HCT116 (cell line): Measurements from ENCODE around the gene URAD. TPM values are rescaled to one million over a fixed set of nuclear protein-coding genes. Genes with fewer than 3 reads are reported as not detected.

ENCODE experiments used
- ATAC-seq: fragments of 200-7000 bp; cut with Tn5 transposase; 2 replicates; pipeline ENCODE4 v1.9.1; 2020; ENCODE audit warnings: mild to moderate bottlenecking, moderate library complexity
- BruUV-seq: library from RNA; stranded (reverse); fragments of 400-500 nt; replicated peaks from 2 replicates; lab custom pipeline; 2021; lab: Mats Ljungman, UMichigan
- CTCF ChIA-PET: fragments of 300-600 bp; sonication (Branson Sonifier 250); formaldehyde crosslinking; loops from one replicate; lab custom pipeline; 2021; ENCODE audit warnings: antibody characterized with exemption; lab: Charles Lee
- POLR2A ChIA-PET: fragments of 300-600, 350-600 bp; sonication (Branson Sonifier 250); formaldehyde crosslinking; loops from one replicate; lab custom pipeline; 2021; ENCODE audit warnings: antibody characterized with exemption; lab: Charles Lee
- RAD21 ChIA-PET, 2 experiments: fragments of 300-600 bp; sonication (Branson Sonifier 250); formaldehyde crosslinking; loops; one replicate each; lab custom pipeline; 2023; ENCODE audit warnings: low total read pairs in 2 of 2; ENCODE audit not compliant: uncharacterized antibody in 2 of 2, unreplicated experiment in 2 of 2, low non-redundant PET in 1 of 2; lab: Charles Lee
- DNase-seq: peaks from one replicate; pipeline ENCODE4 v3.0.0-alpha.2; 2010; ENCODE audit warnings: low read depth, low spot score
- H2AFZ ChIP-seq: fragments of 200-600 bp; shearing (Covaris generic), sonication (generic); 2 replicates; pipeline ENCODE4 v1.6.1; 2017; ENCODE audit warnings: low read depth, mixed run types, mixed read lengths, antibody characterized with exemption, low read length; ENCODE audit not compliant: poor library complexity, severe bottlenecking
- H3K27ac ChIP-seq: 2 replicates; pipeline ENCODE4 v1.5.1; 2012; ENCODE audit warnings: low read depth, low read length
- H3K27me3 ChIP-seq: fragments of 200-600 bp; sonication (generic); 2 replicates; pipeline ENCODE4 v1.6.1; 2016; ENCODE audit warnings: mixed run types, low read length, mixed read lengths; ENCODE audit not compliant: insufficient read depth
- H3K36me3 ChIP-seq, 2 experiments: fragments of 200-500 bp in 1 of 2; fragments of 200-600 bp in 1 of 2; sonication (Bioruptor generic) in 1 of 2; sonication (generic) in 1 of 2; 2 replicates each; pipeline versions ENCODE4 v1.5.1 to v1.6.1; 2014 to 2016; ENCODE audit warnings: low read length in 2 of 2, inconsistent platforms in 1 of 2, mixed read lengths in 1 of 2, mixed run types in 1 of 2; ENCODE audit not compliant: insufficient read depth in 2 of 2, control insufficient read depth in 1 of 2
- H3K4me1 ChIP-seq, 2 experiments: fragments of 200-600 bp in 1 of 2; sonication (generic) in 1 of 2; 2 replicates each; pipeline versions ENCODE4 v1.5.1 to v1.6.1; 2012 to 2017; ENCODE audit warnings: low read length in 2 of 2, inconsistent platforms in 1 of 2, mild to moderate bottlenecking in 1 of 2, mixed read lengths in 1 of 2, mixed run types in 1 of 2, moderate library complexity in 1 of 2; ENCODE audit not compliant: insufficient read depth in 2 of 2, control insufficient read depth in 1 of 2
- H3K4me2 ChIP-seq: fragments of 200-600 bp; sonication (generic); 2 replicates; pipeline ENCODE4 v1.6.1; 2017; ENCODE audit warnings: mixed run types, low read length, mixed read lengths
- H3K4me3 ChIP-seq, 2 experiments: fragments of 200-600 bp in 1 of 2; sonication (generic) in 1 of 2; replicated peaks in 1 of 2; 2 replicates each; pipeline ENCODE4 v1.5.1; 2011 to 2016; ENCODE audit warnings: low read length in 2 of 2, control low read depth in 1 of 2, low read depth in 1 of 2, mild to moderate bottlenecking in 1 of 2, mixed read lengths in 1 of 2, mixed run types in 1 of 2
- H3K79me2 ChIP-seq: fragments of 200-600 bp; sonication (generic); 2 replicates; pipeline ENCODE4 v1.6.1; 2017; ENCODE audit warnings: mild to moderate bottlenecking, mixed run types, low read length, moderate library complexity, mixed read lengths; ENCODE audit not compliant: insufficient read depth
- H3K9ac ChIP-seq: fragments of 200-600 bp; sonication (generic); 2 replicates; pipeline ENCODE4 v1.6.1; 2016; ENCODE audit warnings: low read length, mixed read lengths
- H3K9me2 ChIP-seq: fragments of 200-600 bp; sonication (generic), shearing (Covaris generic); 2 replicates; pipeline ENCODE4 v1.6.1; 2017; ENCODE audit warnings: mixed run types, mild to moderate bottlenecking, moderate library complexity; ENCODE audit not compliant: insufficient read depth
- H3K9me3 ChIP-seq, 2 experiments: fragments of 200-500 bp in 1 of 2; fragments of 200-600 bp in 1 of 2; sonication (Bioruptor generic) in 1 of 2; sonication (generic) in 1 of 2; 2 replicates each; pipeline ENCODE4 v1.6.1; 2014 to 2017; ENCODE audit warnings: low read length in 2 of 2, mixed read lengths in 2 of 2, inconsistent platforms in 1 of 2, low read depth in 1 of 2, mild to moderate bottlenecking in 1 of 2, mixed run types in 1 of 2, moderate library complexity in 1 of 2; ENCODE audit not compliant: control insufficient read depth in 1 of 2, insufficient read depth in 1 of 2
- H4K20me1 ChIP-seq: fragments of 200-600 bp; sonication (generic), shearing (Covaris generic); 2 replicates; pipeline ENCODE4 v1.6.1; 2017; ENCODE audit warnings: mixed run types, mild to moderate bottlenecking, moderate library complexity; ENCODE audit not compliant: insufficient read depth
- CEBPB ChIP-seq: IDR thresholded peaks from 2 replicates; pipeline ENCODE4 v1.6.1; 2012; ENCODE audit warnings: low read depth
- ELF1 ChIP-seq: IDR thresholded peaks from 2 replicates; pipeline ENCODE4 v1.6.1; 2012; ENCODE audit warnings: low read depth, borderline replicate concordance
- EZH2 ChIP-seq: fragments of 200-600 bp; sonication (generic); IDR thresholded peaks from 2 replicates; pipeline ENCODE4 v1.6.1; 2017; ENCODE audit warnings: antibody characterized with exemption, mixed run types
- EZH2phosphoT487 ChIP-seq: fragments of 200-600 bp; IDR thresholded peaks from 2 replicates; pipeline ENCODE4 v1.6.1; 2018; ENCODE audit warnings: antibody characterized with exemption, borderline replicate concordance
- POLR2AphosphoS5 ChIP-seq: IDR thresholded peaks from 2 replicates; pipeline ENCODE4 v1.6.1; 2011; ENCODE audit warnings: mild to moderate bottlenecking, low read depth, low read length, moderate library complexity
- SP1 ChIP-seq: IDR thresholded peaks from 2 replicates; pipeline ENCODE4 v1.6.1; 2012; ENCODE audit warnings: low read depth
- ZNF274 ChIP-seq: fragments of 200-500 bp; sonication (Bioruptor generic); IDR thresholded peaks from 2 replicates; pipeline ENCODE4 v1.6.1; 2014; ENCODE audit warnings: mild to moderate bottlenecking, low read depth, low read length, inconsistent platforms
- intact Hi-C: fragments of 100-400 bp; cut with micrococcal nuclease; formaldehyde crosslinking; loops from 2 replicates; pipeline ENCODE4 v1.10.0; 2022
- total RNA-seq: library from RNA; stranded (reverse); gene quantifications from one replicate; pipeline ENCODE4 v1.2.1, GENCODE V29; 2021; ENCODE audit not compliant: unreplicated experiment
- TF ChIP-seq, protein P1 (sequence below): IDR thresholded peaks from 2 replicates; pipeline ENCODE4 v1.6.1; 2011; ENCODE audit warnings: mild to moderate bottlenecking, low read length, moderate library complexity; ENCODE audit not compliant: insufficient replicate concordance; ENCODE audit errors: extremely low read depth
- TF ChIP-seq, protein P2 (sequence below): IDR thresholded peaks from 2 replicates; pipeline ENCODE4 v1.6.1; 2012; ENCODE audit warnings: low read depth

The URAD gene
- total RNA-seq, 1 experiment from 2014 or later: not detected

DNA sequence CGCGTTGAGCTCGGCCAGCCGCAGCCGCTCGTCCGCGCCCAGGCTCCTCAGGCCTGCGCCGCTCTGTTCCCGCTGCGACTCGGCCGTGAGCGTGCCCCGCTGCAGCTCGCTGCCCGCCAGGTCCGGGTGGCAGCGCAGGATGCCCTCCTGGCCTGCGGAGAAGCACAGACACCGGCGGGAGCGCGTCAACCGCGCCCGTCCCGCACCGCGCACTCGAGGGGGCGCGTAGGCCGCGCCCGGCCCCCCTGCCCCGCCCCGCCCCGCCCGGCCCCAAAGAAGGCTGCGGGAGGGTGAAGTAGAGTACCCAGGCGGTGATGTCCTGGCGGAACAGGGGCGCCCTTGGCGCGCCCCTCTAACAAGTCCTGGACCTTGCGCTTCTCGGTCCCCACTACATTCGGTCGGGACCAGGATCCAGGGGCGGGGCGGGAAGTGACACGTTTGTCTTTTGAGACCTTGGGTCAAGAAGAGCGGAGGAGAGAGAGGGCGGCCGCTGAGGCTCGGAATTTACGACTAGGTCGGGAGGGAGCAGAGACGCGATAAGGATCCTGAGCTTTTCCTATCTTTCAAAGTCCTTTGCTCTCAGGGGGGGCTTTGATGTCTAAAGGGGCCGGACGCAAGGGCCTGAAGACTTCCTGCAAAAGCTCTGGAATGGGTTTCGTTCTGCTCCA lies 10.1 kb downstream of the URAD start:
- no peak for DNase-seq
- no peak for TF ChIP-seq POLR2AphosphoS5
- TF ChIP-seq ELF1: no peak
- no peak for TF ChIP-seq CEBPB
- TF ChIP-seq SP1: no peak
- no peak for TF ChIP-seq ZNF274
- TF ChIP-seq, protein P1, sequence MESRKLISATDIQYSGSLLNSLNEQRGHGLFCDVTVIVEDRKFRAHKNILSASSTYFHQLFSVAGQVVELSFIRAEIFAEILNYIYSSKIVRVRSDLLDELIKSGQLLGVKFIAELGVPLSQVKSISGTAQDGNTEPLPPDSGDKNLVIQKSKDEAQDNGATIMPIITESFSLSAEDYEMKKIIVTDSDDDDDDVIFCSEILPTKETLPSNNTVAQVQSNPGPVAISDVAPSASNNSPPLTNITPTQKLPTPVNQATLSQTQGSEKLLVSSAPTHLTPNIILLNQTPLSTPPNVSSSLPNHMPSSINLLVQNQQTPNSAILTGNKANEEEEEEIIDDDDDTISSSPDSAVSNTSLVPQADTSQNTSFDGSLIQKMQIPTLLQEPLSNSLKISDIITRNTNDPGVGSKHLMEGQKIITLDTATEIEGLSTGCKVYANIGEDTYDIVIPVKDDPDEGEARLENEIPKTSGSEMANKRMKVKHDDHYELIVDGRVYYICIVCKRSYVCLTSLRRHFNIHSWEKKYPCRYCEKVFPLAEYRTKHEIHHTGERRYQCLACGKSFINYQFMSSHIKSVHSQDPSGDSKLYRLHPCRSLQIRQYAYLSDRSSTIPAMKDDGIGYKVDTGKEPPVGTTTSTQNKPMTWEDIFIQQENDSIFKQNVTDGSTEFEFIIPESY: no peak
- no peak for TF ChIP-seq EZH2phosphoT487
- TF ChIP-seq EZH2: no peak
- TF ChIP-seq, protein P2, sequence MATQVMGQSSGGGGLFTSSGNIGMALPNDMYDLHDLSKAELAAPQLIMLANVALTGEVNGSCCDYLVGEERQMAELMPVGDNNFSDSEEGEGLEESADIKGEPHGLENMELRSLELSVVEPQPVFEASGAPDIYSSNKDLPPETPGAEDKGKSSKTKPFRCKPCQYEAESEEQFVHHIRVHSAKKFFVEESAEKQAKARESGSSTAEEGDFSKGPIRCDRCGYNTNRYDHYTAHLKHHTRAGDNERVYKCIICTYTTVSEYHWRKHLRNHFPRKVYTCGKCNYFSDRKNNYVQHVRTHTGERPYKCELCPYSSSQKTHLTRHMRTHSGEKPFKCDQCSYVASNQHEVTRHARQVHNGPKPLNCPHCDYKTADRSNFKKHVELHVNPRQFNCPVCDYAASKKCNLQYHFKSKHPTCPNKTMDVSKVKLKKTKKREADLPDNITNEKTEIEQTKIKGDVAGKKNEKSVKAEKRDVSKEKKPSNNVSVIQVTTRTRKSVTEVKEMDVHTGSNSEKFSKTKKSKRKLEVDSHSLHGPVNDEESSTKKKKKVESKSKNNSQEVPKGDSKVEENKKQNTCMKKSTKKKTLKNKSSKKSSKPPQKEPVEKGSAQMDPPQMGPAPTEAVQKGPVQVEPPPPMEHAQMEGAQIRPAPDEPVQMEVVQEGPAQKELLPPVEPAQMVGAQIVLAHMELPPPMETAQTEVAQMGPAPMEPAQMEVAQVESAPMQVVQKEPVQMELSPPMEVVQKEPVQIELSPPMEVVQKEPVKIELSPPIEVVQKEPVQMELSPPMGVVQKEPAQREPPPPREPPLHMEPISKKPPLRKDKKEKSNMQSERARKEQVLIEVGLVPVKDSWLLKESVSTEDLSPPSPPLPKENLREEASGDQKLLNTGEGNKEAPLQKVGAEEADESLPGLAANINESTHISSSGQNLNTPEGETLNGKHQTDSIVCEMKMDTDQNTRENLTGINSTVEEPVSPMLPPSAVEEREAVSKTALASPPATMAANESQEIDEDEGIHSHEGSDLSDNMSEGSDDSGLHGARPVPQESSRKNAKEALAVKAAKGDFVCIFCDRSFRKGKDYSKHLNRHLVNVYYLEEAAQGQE: no peak
- no peaks in the 10 kb centered on the region for H3K9me2 ChIP-seq
- H3K27me3 ChIP-seq: no peaks in the 10 kb centered on the region
- H3K36me3 ChIP-seq: no peaks in the 10 kb centered on the region
- no peaks in the 10 kb centered on the region for H3K9me3 ChIP-seq
- no peak overlapping the region for H3K4me2 ChIP-seq
- ATAC-seq: no peak
- no TSS peak for BruUV-seq
- no peak overlapping the region for H3K27ac ChIP-seq
- POLR2A ChIA-PET: no interaction called here
- H3K4me3 ChIP-seq: no peak overlapping the region
- intact Hi-C loops: no loop called here
- RAD21 ChIA-PET: no interaction called here
- H3K79me2 ChIP-seq: no peaks in the 10 kb centered on the region
- no peak overlapping the region for H3K9ac ChIP-seq
- CTCF ChIA-PET: interaction anchor here (0.9 kb wide), 1 partner anchor 152 kb away, joined by 4 read pairs; no protein-coding TSS in a partner anchor
- no peak overlapping the region for H2AFZ ChIP-seq
- H3K4me1 ChIP-seq: no peaks in the 10 kb centered on the region
- no peaks in the 10 kb centered on the region for H4K20me1 ChIP-seq
